Melanocyte of skin (primary cell): Measurements from ENCODE around the gene SLC4A9. TPM values are rescaled to one million over a fixed set of nuclear protein-coding genes. Genes with fewer than 3 reads are reported as not detected.

Source experiments
- small RNA-seq, 2 donors: library from RNA; depleted of rRNA; stranded (forward); fragments of <200 nt; gene quantifications; one replicate each; pipeline ENCODE3, GENCODE V24; 2012
- total RNA-seq, 2 donors: library from RNA; depleted of rRNA; stranded (reverse); fragments of >200 nt; gene quantifications; 2 replicates each; pipeline ENCODE4 v1.2.3, GENCODE V29; 2012

The SLC4A9 gene, protein sequence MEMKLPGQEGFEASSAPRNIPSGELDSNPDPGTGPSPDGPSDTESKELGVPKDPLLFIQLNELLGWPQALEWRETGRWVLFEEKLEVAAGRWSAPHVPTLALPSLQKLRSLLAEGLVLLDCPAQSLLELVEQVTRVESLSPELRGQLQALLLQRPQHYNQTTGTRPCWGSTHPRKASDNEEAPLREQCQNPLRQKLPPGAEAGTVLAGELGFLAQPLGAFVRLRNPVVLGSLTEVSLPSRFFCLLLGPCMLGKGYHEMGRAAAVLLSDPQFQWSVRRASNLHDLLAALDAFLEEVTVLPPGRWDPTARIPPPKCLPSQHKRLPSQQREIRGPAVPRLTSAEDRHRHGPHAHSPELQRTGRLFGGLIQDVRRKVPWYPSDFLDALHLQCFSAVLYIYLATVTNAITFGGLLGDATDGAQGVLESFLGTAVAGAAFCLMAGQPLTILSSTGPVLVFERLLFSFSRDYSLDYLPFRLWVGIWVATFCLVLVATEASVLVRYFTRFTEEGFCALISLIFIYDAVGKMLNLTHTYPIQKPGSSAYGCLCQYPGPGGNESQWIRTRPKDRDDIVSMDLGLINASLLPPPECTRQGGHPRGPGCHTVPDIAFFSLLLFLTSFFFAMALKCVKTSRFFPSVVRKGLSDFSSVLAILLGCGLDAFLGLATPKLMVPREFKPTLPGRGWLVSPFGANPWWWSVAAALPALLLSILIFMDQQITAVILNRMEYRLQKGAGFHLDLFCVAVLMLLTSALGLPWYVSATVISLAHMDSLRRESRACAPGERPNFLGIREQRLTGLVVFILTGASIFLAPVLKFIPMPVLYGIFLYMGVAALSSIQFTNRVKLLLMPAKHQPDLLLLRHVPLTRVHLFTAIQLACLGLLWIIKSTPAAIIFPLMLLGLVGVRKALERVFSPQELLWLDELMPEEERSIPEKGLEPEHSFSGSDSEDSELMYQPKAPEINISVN
- total RNA-seq, result not detected

DNA sequence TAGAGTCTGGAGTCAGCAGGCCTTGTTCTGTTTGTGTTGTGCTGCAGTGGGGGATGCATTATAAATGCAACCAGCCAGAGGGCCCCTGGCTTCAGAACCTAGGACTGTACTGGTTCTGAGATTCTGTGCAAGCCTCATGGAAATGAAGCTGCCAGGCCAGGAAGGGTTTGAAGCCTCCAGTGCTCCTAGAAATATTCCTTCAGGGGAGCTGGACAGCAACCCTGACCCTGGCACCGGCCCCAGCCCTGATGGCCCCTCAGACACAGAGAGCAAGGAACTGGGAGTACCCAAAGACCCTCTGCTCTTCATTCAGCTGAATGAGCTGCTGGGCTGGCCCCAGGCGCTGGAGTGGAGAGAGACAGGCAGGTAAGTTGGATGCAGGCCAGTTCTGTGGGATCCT is at the start of gene SLC4A9:
TSS of gene SLC4A9 (plus strand) at position 94 of the 400 bp plus-strand sequence. CDS start at position 137, 43 bp downstream.

DNA sequence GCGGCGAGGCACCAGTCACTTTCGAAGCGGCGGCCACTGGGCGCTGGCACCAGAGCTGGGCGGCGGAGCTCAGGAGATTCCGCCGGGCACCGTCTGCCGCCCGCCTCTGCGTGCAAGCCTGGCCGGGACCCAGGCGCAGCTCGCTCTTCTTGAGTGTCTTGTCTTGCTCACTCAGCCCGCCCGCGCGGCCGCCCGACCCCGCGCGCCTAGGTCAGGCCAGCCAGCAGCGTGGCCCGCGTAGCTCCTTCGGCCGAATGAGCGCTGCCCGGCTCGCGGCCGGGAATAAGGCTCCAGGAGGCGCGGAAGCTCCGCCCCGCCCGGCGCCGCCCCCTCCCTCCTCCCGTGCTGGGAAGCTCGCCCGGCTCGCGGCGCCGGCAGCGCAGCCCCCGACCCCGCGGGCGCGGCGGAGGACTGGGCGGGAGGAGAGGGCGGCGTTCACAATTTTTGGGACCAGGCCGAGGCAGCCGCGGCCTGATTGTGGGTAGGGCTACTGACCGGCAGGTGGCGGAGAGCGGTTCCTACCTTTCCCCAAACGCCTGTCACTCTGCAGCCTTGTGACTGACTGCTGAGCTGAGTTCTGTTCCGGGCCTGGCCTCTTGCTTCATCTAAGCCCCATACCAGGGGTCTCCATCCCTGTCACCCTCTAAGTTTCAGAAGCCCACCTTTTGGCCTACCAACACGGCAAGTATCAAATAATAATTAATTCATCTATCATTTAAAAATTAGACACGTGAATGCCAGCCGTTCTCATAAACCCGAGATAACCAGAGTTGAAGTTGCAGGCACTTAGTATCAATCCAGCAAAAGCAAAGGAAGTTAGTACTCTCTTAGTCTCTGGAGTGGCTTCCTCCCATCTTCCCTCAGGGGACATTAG is 13.4 kb upstream of the SLC4A9 start, which contains the start of gene HBEGF:
TSS of gene HBEGF (minus strand) at position 256 of the 874 bp plus-strand sequence. CDS start 275 bp downstream, outside the sequence.

DNA sequence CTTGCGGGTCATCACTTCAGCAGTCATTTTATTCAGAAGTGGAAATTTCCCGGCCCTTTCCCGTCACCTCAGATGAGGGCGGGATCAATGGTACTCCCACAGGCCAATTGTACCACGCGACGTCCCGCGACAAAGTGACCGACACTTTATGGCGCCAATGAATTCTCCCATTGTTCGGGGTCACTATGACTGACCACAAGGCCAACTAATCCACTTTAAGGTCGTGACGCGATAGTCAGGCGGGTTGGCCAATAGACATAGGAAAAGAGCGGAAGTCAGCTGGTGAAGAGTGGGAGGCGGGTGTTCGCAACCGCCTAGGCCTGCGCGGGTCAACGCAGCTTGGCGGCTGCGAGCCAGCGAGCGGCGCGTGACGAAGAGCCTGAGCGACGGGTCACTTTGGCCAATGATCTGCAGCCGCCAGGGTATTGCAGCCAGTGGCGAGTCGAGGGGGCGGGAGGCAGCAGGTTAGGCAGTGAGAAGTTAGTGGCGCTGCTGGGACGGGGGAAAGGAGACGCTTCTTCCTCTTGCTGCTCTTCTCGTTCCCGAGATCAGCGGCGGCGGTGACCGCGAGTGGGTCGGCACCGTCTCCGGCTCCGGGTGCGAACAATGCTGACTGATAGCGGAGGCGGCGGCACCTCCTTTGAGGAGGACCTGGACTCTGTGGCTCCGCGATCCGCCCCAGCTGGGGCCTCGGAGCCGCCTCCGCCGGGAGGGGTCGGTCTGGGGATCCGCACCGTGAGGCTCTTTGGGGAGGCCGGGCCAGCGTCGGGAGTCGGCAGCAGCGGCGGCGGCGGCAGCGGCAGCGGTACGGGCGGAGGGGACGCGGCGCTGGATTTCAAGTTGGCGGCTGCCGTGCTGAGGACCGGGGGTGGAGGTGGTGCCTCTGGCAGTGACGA is 41.6 kb downstream of the SLC4A9 start, which contains the start of gene ANKHD1:
TSS of gene ANKHD1 (plus strand) at position 472 of the 896 bp plus-strand sequence. CDS start at position 607, 135 bp downstream.

Small RNAs within 50 kb of the gene (small RNA-seq; reads per million reads assigned to genes)
- 0 reads per million in 2 donors for gene RNU4-14P

Other genes starting within 250 kb of the SLC4A9 start
- gene PURA, start 246.1 kb upstream of the SLC4A9 start, total RNA-seq, result 1 to 10 TPM; 9.3 to 10.0 TPM
- 1 to 10 TPM; 1.7 to 2.0 TPM for gene IGIP, start 234.3 kb upstream of the SLC4A9 start, total RNA-seq
- gene CYSTM1, start 185.0 kb upstream of the SLC4A9 start, total RNA-seq, result 10 to 100 TPM; 55.1 to 68.6 TPM
- gene PFDN1, start 57.1 kb upstream of the SLC4A9 start, total RNA-seq, result 10 to 100 TPM; 67.4 to 76.3 TPM
- 1 to 10 TPM; 3.1 to 5.7 TPM for gene HBEGF, start 13.6 kb upstream of the SLC4A9 start, total RNA-seq
- 10 to 100 TPM; 68.1 to 81.9 TPM for gene ANKHD1, start 41.6 kb downstream of the SLC4A9 start, total RNA-seq
- gene EIF4EBP3, start 187.5 kb downstream of the SLC4A9 start, total RNA-seq, result 1 to 10 TPM; 1.7 to 4.1 TPM
- gene SRA1, start 197.3 kb downstream of the SLC4A9 start, total RNA-seq, result 10 to 100 TPM; 20.6 to 43.0 TPM
- 10 to 100 TPM; 10.3 to 16.9 TPM for gene APBB3, start 204.4 kb downstream of the SLC4A9 start, total RNA-seq
- 10 to 100 TPM; 32.0 to 43.6 TPM for gene SLC35A4, start 204.6 kb downstream of the SLC4A9 start, total RNA-seq